K562 (cell line): ENCODE measurements around the gene INSR. TPM values are rescaled to one million over a fixed set of nuclear protein-coding genes. Genes with fewer than 3 reads are reported as not detected.

ENCODE experiments used
- FIP1L1 ChIP-seq: fragments of 200-400 bp; formaldehyde crosslinking; IDR thresholded peaks from 2 replicates; pipeline ENCODE4 v1.6.1; 2018; ENCODE audit warnings: mild to moderate bottlenecking, low read depth, low read length; ENCODE audit not compliant: poor library complexity, severe bottlenecking
- MYNN ChIP-seq, 2 experiments: sonication (generic); formaldehyde crosslinking in 1 of 2; IDR thresholded peaks; 2 replicates each; pipeline versions ENCODE4 v1.5.0 to v1.6.1; 2016 to 2020; ENCODE audit warnings: antibody characterized with exemption in 1 of 2, missing genetic modification reagents in 1 of 2
- SNAPC5 ChIP-seq: fragments of 250-450 bp; sonication (Bioruptor Pico); IDR thresholded peaks from 2 replicates; pipeline ENCODE4 v1.8.0; 2021; ENCODE audit warnings: moderate library complexity, mild to moderate bottlenecking, inconsistent platforms
- STAT5B ChIP-seq: fragments of 250-450 bp; sonication (Bioruptor Pico); IDR thresholded peaks from 2 replicates; pipeline ENCODE4 v1.8.0; 2021; ENCODE audit warnings: mild to moderate bottlenecking, inconsistent platforms
- TCF3 ChIP-seq: sonication (generic); formaldehyde crosslinking; IDR thresholded peaks from 2 replicates; pipeline ENCODE4 v1.4.0; 2020; ENCODE audit warnings: mild to moderate bottlenecking, missing genetic modification reagents
- ZBTB49 ChIP-seq: sonication (generic); formaldehyde crosslinking; IDR thresholded peaks from 2 replicates; pipeline ENCODE4 v1.8.0; 2022; ENCODE audit warnings: missing genetic modification reagents, mild to moderate bottlenecking, borderline replicate concordance
- ZFP91 ChIP-seq: sonication (generic); formaldehyde crosslinking; IDR thresholded peaks from 2 replicates; pipeline ENCODE4 v1.8.0; 2022; ENCODE audit warnings: mild to moderate bottlenecking, missing genetic modification reagents
- ZNF707 ChIP-seq: fragments of 250-450 bp; sonication (Bioruptor Pico); conservative IDR thresholded peaks from 2 replicates; pipeline ENCODE4 v1.8.0; 2022; ENCODE audit warnings: inconsistent platforms, mild to moderate bottlenecking, moderate library complexity
- polyA plus RNA-seq, 8 experiments: library from polyadenylated mRNA; depleted of rRNA in 4 of 8; stranded (reverse) in 5 of 8; unstranded in 3 of 8; fragments of >200 nt; fragmentation: Nextera tagmentation in 2 of 8; fragmentation: Illumina TruSeq in 1 of 8; extraction: Ambion mirVana in 2 of 8; extraction: Trizol in 1 of 8; gene quantifications; 2 replicates each; pipeline versions ENCODE4 v1.2.1 to v1.2.3, GENCODE V29; 2011 to 2014; ENCODE audit warnings: inconsistent platforms in 1 of 8, missing spikeins in 1 of 8
- total RNA-seq, 7 experiments: library from RNA; depleted of rRNA in 6 of 7; stranded (reverse); fragments of >200 nt in 6 of 7; fragmentation: Illumina TruSeq in 2 of 7; extraction: Trizol in 2 of 7; gene quantifications; 2 replicates each; pipeline versions ENCODE4 v1.2.1 to v1.2.3, GENCODE V29; 2011 to 2021; ENCODE audit warnings: low replicate concordance in 1 of 7

The INSR gene
- total and polyA plus RNA-seq, 9 of the 15 experiments (the other 6 are each of a cell fraction or from before 2014, with no cell fraction given), result 0.04 to 0.88 (median 0.41) TPM

- TF ChIP-seq ZBTB49 (CRISPR knock-in tag) (no peak), MYNN (IDR thresholded peaks at IDR 0.05) (no peak), MYNN (CRISPR knock-in tag; IDR thresholded peaks at IDR 0.05) (no peak), ZFP91 (CRISPR knock-in tag) (no peak), FIP1L1 (no peak), STAT5B (CRISPR knock-in tag) (no peak), SNAPC5 (CRISPR knock-in tag) (no peak), ZNF707 (CRISPR knock-in tag) (no peak), TCF3 (CRISPR knock-in tag) (no peak)
Measured at GRCh38 chr19:7139095-7139494, 155.1 kb downstream of the INSR start (continued).
